HepG2 (cell line): ENCODE measurements around the gene XXYLT1. TPM values are rescaled to one million over a fixed set of nuclear protein-coding genes. Genes with fewer than 3 reads are reported as not detected.

ENCODE experiments used
- ATAC-seq: fragments of 200-7000 bp; cut with Tn5 transposase; 3 replicates; pipeline ENCODE4 v1.9.1; 2020; ENCODE audit warnings: mild to moderate bottlenecking, moderate library complexity
- BruUV-seq: library from RNA; stranded (reverse); fragments of 400-500 nt; replicated peaks from 2 replicates; lab custom pipeline; 2021; lab: Mats Ljungman, UMichigan
- CTCF ChIA-PET: fragments of 300-600 bp; formaldehyde crosslinking; extraction: SDS; loops from one replicate; lab custom pipeline; 2021; ENCODE audit warnings: low total read pairs, inconsistent platforms, low intra/inter-chr PET ratio; lab: Yijun Ruan, JAX
- POLR2A ChIA-PET: fragments of 350-600 bp; sonication (Branson Sonifier 250); formaldehyde crosslinking; loops from one replicate; lab custom pipeline; 2020; ENCODE audit warnings: antibody characterized with exemption, inconsistent platforms; lab: Yijun Ruan, JAX
- DNase-seq: peaks from one replicate; pipeline ENCODE4 v3.0.0-alpha.2; 2015; ENCODE audit warnings: low spot score
- FAIRE-seq: peaks from 3 replicates; lab custom pipeline; 2011; peaks lifted over from hg19 to GRCh38; lab: Jason Lieb, UNC
- H2AFZ ChIP-seq: one replicate; pipeline ENCODE4 v1.6.1; 2011; ENCODE audit warnings: low read length, inconsistent platforms
- H3K27ac ChIP-seq: fragments of 300-600 bp; 3 replicates; pipeline ENCODE4 v1.8.0; 2011; ENCODE audit warnings: mixed run types, mild to moderate bottlenecking, mixed read lengths, low read length, inconsistent platforms; ENCODE audit not compliant: insufficient read depth; ENCODE audit errors: extremely low read length
- H3K27me3 ChIP-seq, 2 experiments: fragments of 200-600 bp in 1 of 2; 2 replicates in 1 of 2; 3 replicates in 1 of 2; pipeline versions ENCODE4 v1.6.0 to v1.8.0; 2011; ENCODE audit warnings: low read length in 2 of 2, mild to moderate bottlenecking in 2 of 2, moderate library complexity in 2 of 2, inconsistent platforms in 1 of 2; ENCODE audit not compliant: insufficient read depth in 2 of 2, control insufficient read depth in 1 of 2
- H3K36me3 ChIP-seq, 2 experiments: fragments of 200-600 bp in 1 of 2; replicated peaks in 1 of 2; 2 replicates in 1 of 2; 3 replicates in 1 of 2; pipeline versions ENCODE4 v1.5.1 to v1.8.0; 2011; ENCODE audit warnings: low read length in 2 of 2, inconsistent platforms in 1 of 2; ENCODE audit not compliant: insufficient read depth in 2 of 2, control insufficient read depth in 1 of 2
- H3K4me1 ChIP-seq: 2 replicates; pipeline ENCODE4 v1.5.1; 2012; ENCODE audit warnings: low read length, inconsistent platforms; ENCODE audit not compliant: insufficient read depth
- H3K4me2 ChIP-seq: 2 replicates; pipeline ENCODE4 v1.6.0; 2011; ENCODE audit warnings: low read depth, low read length, inconsistent platforms
- H3K4me3 ChIP-seq, 3 experiments: fragments of 200-600 bp in 1 of 3; sonication (generic), shearing (Covaris generic) in 1 of 3; replicated peaks in 1 of 3; 2 replicates each; pipeline ENCODE4 v1.5.1; 2011 to 2016; ENCODE audit warnings: low read length in 3 of 3, inconsistent platforms in 2 of 3, low read depth in 2 of 3, mild to moderate bottlenecking in 2 of 3, control low read depth in 1 of 3, mixed read lengths in 1 of 3; ENCODE audit not compliant: insufficient read depth in 1 of 3
- H3K79me2 ChIP-seq: one replicate; pipeline ENCODE4 v1.6.1; 2011; ENCODE audit warnings: low read length, inconsistent platforms; ENCODE audit not compliant: insufficient read depth
- H3K9ac ChIP-seq: 2 replicates; pipeline ENCODE4 v1.6.0; 2011; ENCODE audit warnings: mild to moderate bottlenecking, low read depth, low read length, inconsistent platforms; ENCODE audit not compliant: insufficient read depth
- H3K9me3 ChIP-seq: 2 replicates; pipeline ENCODE4 v1.5.1; 2012; ENCODE audit warnings: mild to moderate bottlenecking, low read length
- H4K20me1 ChIP-seq: 2 replicates; pipeline ENCODE4 v1.6.0; 2011; ENCODE audit warnings: inconsistent platforms, mild to moderate bottlenecking, low read length, moderate library complexity; ENCODE audit not compliant: insufficient read depth
- DMAP1 ChIP-seq: IDR thresholded peaks from 2 replicates; pipeline ENCODE4 v1.6.1; 2016
- HNRNPUL1 ChIP-seq: fragments of 200-400 bp; formaldehyde crosslinking; IDR thresholded peaks from 2 replicates; pipeline ENCODE4 v1.6.1; 2017; ENCODE audit warnings: low read depth, mild to moderate bottlenecking, low read length, moderate library complexity
- MNT ChIP-seq: fragments of 450-650 bp; IDR thresholded peaks from 2 replicates; pipeline ENCODE4 v1.6.1; 2016
- SMYD3 ChIP-seq: sonication (generic); formaldehyde crosslinking; IDR thresholded peaks from 2 replicates; pipeline ENCODE4 v1.8.1; 2023; ENCODE audit warnings: mild to moderate bottlenecking, missing genetic modification reagents
- ZNF546 ChIP-seq: sonication (generic); formaldehyde crosslinking; conservative IDR thresholded peaks from 2 replicates; pipeline ENCODE4 v1.8.1; 2023; ENCODE audit warnings: mild to moderate bottlenecking, missing genetic modification reagents
- ZNF660 ChIP-seq: sonication (generic); formaldehyde crosslinking; IDR thresholded peaks from 2 replicates; pipeline ENCODE4 v1.5.1; 2020; ENCODE audit warnings: mild to moderate bottlenecking, low read depth, missing genetic modification reagents, borderline replicate concordance
- WGBS: methylation state at CpG from one replicate; pipeline ENCODE4 v1.1.6; 2017; ENCODE audit warnings: low lambda C conversion rate; 5-methylcytosine and 5-hydroxymethylcytosine counted together
- in situ Hi-C: cut with HindIII; loops from 2 replicates; pipeline ENCODE4 v1.10.0; 2017; ENCODE audit warnings: low pct_unique_long_range_greater_than_20kb; ENCODE audit not compliant: extremely low pct_ligation_motif_present
- intact Hi-C: fragments of 100-400 bp; cut with micrococcal nuclease; formaldehyde crosslinking; loops from one replicate; pipeline ENCODE4 v1.10.0; 2022; ENCODE audit not compliant: unreplicated experiment
- polyA plus RNA-seq, 8 experiments: library from polyadenylated mRNA; depleted of rRNA in 3 of 8; stranded (reverse) in 7 of 8; unstranded in 1 of 8; fragments of >200 nt; fragmentation: Illumina TruSeq in 4 of 8; extraction: Trizol in 4 of 8; gene quantifications; 2 replicates each; pipeline versions ENCODE4 v1.2.1 to v1.2.3, GENCODE V29; 2011 to 2016; ENCODE audit warnings: low read depth in 4 of 8, missing spikeins in 1 of 8, mixed read lengths in 1 of 8; ENCODE audit not compliant: insufficient read depth in 1 of 8
- total RNA-seq, 5 experiments: library from RNA; depleted of rRNA; stranded (reverse); fragments of >200 nt; fragmentation: Illumina TruSeq; extraction: Trizol; gene quantifications; 2 replicates each; pipeline ENCODE4 v1.2.3, GENCODE V29; 2016; ENCODE audit warnings: low read depth in 1 of 5
- TF ChIP-seq, protein P1 (sequence below): sonication (generic); formaldehyde crosslinking; IDR thresholded peaks from 2 replicates; pipeline ENCODE4 v1.4.0; 2020; ENCODE audit warnings: missing genetic modification reagents
- TF ChIP-seq, protein P2 (sequence below): sonication (generic); formaldehyde crosslinking; IDR thresholded peaks from 2 replicates; pipeline ENCODE4 v1.4.0; 2020; ENCODE audit warnings: mild to moderate bottlenecking, missing genetic modification reagents, borderline replicate concordance
- TF ChIP-seq, protein P3 (sequence below), 2 experiments: fragments of 450-650 bp in 1 of 2; sonication (generic) in 1 of 2; formaldehyde crosslinking; IDR thresholded peaks; 2 replicates each; pipeline versions ENCODE4 v1.5.0 to v1.8.0; 2020 to 2022; ENCODE audit warnings: mild to moderate bottlenecking in 1 of 2, missing genetic modification reagents in 1 of 2

XXYLT1 gene
- total and polyA plus RNA-seq, 2 of the 13 experiments (the other 11 are each of a cell fraction or from before 2014, with no cell fraction given), result 17.7 to 19.0 TPM

DNA sequence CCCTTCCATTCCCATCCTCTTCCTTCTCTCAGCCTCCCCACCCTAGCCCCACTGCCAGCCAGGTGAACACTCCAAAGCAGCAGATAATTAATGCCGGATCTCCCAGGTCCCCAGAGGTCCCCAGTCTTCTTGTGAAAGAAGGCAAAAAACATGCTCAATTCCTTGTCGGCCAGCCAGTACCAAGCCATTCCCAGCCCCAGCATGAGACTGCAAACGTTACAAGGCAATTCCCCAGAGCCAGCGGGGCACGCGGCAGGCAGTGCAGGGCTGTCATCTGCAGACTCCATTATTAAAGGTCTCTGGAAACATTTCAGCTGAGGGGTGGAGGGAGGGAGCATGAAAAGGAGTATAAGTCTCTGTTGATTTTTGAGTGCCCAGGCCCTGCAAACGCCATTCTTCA is 117.8 kb downstream of the XXYLT1 start:
- ChIA-PET CTCF (no interaction called here), POLR2A (interaction anchor here (1.0 kb wide), 1 partner anchor 33 kb away, joined by 3 read pairs; no protein-coding TSS in a partner anchor)
- Histone ChIP-seq H3K79me2 (no peaks in the 10 kb centered on the region), H3K4me1 (peaks cover 69% of the 10 kb centered on the region), H3K9ac (no peak overlapping the region), H3K4me3 (no peak overlapping the region), H4K20me1 (no peaks in the 10 kb centered on the region), H3K27ac (no peak overlapping the region), H3K4me2 (no peak overlapping the region), H3K9me3 (no peaks in the 10 kb centered on the region), H3K27me3 (no peaks in the 10 kb centered on the region), H2AFZ (no peak overlapping the region), H3K36me3 (0 out of 5 replicates have a peak, but pooled peaks cover 2 to 8% of the 10 kb centered on the region in 2 experiments)
- BruUV-seq, result no TSS peak
- no peak for ATAC-seq
- in situ Hi-C loops, result no loop called here
- TF ChIP-seq, protein P1, sequence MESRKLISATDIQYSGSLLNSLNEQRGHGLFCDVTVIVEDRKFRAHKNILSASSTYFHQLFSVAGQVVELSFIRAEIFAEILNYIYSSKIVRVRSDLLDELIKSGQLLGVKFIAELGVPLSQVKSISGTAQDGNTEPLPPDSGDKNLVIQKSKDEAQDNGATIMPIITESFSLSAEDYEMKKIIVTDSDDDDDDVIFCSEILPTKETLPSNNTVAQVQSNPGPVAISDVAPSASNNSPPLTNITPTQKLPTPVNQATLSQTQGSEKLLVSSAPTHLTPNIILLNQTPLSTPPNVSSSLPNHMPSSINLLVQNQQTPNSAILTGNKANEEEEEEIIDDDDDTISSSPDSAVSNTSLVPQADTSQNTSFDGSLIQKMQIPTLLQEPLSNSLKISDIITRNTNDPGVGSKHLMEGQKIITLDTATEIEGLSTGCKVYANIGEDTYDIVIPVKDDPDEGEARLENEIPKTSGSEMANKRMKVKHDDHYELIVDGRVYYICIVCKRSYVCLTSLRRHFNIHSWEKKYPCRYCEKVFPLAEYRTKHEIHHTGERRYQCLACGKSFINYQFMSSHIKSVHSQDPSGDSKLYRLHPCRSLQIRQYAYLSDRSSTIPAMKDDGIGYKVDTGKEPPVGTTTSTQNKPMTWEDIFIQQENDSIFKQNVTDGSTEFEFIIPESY (CRISPR knock-in tag), result peak; percentile 86
- TF ChIP-seq, protein P2, sequence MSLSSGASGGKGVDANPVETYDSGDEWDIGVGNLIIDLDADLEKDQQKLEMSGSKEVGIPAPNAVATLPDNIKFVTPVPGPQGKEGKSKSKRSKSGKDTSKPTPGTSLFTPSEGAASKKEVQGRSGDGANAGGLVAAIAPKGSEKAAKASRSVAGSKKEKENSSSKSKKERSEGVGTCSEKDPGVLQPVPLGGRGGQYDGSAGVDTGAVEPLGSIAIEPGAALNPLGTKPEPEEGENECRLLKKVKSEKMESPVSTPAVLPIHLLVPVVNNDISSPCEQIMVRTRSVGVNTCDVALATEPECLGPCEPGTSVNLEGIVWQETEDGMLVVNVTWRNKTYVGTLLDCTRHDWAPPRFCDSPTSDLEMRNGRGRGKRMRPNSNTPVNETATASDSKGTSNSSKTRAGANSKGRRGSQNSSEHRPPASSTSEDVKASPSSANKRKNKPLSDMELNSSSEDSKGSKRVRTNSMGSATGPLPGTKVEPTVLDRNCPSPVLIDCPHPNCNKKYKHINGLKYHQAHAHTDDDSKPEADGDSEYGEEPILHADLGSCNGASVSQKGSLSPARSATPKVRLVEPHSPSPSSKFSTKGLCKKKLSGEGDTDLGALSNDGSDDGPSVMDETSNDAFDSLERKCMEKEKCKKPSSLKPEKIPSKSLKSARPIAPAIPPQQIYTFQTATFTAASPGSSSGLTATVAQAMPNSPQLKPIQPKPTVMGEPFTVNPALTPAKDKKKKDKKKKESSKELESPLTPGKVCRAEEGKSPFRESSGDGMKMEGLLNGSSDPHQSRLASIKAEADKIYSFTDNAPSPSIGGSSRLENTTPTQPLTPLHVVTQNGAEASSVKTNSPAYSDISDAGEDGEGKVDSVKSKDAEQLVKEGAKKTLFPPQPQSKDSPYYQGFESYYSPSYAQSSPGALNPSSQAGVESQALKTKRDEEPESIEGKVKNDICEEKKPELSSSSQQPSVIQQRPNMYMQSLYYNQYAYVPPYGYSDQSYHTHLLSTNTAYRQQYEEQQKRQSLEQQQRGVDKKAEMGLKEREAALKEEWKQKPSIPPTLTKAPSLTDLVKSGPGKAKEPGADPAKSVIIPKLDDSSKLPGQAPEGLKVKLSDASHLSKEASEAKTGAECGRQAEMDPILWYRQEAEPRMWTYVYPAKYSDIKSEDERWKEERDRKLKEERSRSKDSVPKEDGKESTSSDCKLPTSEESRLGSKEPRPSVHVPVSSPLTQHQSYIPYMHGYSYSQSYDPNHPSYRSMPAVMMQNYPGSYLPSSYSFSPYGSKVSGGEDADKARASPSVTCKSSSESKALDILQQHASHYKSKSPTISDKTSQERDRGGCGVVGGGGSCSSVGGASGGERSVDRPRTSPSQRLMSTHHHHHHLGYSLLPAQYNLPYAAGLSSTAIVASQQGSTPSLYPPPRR (CRISPR knock-in tag), result no peak
- no peak for TF ChIP-seq HNRNPUL1
- TF ChIP-seq, protein P3, sequence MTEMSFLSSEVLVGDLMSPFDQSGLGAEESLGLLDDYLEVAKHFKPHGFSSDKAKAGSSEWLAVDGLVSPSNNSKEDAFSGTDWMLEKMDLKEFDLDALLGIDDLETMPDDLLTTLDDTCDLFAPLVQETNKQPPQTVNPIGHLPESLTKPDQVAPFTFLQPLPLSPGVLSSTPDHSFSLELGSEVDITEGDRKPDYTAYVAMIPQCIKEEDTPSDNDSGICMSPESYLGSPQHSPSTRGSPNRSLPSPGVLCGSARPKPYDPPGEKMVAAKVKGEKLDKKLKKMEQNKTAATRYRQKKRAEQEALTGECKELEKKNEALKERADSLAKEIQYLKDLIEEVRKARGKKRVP (CRISPR knock-in tag; IDR thresholded peaks at IDR 0.05), result no peak
- TF ChIP-seq ZNF546 (CRISPR knock-in tag), result no peak
- no peak for TF ChIP-seq MNT
- no peak for TF ChIP-seq ZNF660 (CRISPR knock-in tag)
- no peak for TF ChIP-seq SMYD3 (CRISPR knock-in tag)
- no peak for TF ChIP-seq DMAP1
- DNase-seq, result no peak
- no peak for FAIRE-seq
- intact Hi-C loops, result no loop called here
- WGBS, result 97% methylated on average over 7 of the region's 7 CpGs
